Measurements from ENCODE around the gene ZSWIM5.
"Not testable (repeated sequence)": the region's sequence is repeated elsewhere in the genome, so short reads cannot be mapped to it uniquely, and the experiment has no call there.

ZSWIM5 gene

DNA sequence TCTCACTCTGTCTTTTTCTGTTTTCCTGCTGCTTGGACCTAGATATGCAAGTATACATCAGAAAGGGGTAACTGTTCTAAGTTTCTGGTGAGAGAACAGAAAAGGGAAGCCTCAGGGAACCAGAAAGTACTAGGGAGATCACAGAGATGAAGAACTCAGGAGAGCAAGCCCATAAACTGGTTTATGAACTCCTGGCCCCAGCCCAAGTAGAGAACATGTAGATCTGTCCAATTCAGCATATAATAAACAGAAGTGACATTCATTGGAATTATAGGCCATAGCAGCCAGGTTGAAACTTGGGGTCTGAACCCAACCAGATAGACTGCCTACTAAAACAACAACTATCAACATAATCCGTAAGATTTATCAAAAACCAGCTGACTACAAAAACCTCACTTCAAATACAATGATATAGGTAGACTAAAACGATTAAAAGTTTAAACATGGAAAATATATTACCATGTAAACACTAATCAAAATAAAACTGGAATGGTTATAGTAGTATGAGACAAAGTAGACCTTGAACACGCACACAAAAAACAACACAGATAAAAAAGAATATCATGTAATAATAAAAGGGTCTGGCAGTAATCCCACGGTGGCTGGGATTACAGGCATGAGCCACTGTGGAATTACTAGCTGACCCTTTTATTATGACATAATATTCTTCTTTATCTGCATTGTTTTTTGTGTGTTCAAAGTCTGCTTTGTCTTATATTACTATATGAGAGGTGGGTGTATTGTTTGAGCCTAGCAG lies 65.0 kb downstream of the ZSWIM5 start:
- no peak for DNase-seq (ENCODE audit: low read depth)

DNA sequence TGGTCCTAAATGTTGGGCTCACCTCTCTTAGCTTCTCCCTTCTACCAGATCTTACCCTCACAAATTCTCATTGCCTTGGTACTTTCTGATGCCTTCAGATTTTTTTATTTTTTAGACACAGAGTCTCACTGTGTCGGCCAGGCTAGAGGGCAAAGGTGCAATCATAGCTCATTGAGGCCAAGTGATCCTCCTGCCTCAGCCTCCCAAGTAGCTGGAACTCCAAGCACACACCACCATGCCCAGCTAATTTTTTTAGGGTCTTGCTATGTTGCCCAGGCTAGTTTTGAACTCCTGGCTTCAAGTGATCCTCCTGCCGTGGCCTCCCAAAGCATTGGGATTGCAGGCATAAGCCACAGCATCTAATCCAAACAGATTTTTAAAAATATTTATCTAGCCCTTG lies 69.4 kb downstream of the ZSWIM5 start:
- DNase-seq (ENCODE audit: low read depth) = no peak

DNA sequence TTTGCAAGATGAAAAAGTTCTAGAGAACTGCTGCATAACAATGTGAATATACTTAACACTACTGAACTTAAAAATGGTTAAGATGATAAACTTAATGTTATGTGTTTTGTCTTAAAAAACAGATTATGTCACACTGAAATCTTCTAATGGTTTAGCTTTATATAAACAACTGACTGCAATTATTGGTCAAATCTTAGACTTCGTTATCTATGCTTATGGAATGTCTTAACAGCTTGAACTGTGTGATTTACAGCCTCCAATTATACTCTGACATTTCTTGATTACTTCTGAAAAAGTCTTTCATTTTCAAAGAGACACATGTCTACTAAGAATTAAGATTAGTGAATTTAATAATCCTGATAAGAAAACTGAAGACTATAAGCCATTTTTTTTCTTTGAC lies 71.1 kb downstream of the ZSWIM5 start:
- no peak for DNase-seq (ENCODE audit: low read depth)

DNA sequence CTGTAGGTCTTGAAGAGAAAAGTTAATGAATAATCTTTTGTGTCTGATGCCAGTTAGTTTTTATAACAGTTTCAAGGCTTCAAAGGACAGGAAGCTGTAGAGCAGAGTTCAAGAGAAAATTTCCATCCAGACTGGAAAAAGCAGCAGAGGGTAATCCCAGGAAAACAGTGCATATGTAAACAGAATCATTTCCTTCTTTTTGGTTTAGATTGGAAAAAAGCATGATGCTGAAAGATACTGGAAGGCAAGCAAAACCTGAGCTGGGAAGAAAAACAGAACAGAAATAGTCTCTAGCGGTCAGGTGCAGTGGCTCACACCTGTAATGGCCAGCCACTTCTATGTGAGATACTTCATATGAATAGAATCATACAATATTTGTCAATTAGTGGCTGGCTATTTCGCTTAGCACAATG lies 71.9 kb downstream of the ZSWIM5 start:
- no peak for DNase-seq (ENCODE audit: low read depth)

DNA sequence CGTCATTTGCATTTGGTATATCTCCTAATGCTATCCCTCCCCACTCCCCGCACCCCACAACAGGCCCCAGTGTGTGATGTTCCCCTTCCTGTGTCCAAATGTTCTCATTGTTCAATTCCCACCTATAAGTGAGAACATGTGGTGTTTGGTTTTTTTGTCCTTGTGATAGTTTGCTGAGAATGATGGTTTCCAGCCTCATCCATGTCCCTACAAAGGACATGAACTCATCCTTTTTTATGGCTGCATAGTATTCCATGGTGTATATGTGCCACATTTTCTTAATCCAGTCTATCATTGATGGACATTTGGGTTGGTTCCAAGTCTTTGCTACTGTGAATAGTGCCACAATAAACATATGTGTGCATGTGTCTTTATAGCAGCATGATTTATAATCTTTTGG lies 73.7 kb downstream of the ZSWIM5 start:
- DNase-seq (ENCODE audit: low read depth) = not testable (repeated sequence)

DNA sequence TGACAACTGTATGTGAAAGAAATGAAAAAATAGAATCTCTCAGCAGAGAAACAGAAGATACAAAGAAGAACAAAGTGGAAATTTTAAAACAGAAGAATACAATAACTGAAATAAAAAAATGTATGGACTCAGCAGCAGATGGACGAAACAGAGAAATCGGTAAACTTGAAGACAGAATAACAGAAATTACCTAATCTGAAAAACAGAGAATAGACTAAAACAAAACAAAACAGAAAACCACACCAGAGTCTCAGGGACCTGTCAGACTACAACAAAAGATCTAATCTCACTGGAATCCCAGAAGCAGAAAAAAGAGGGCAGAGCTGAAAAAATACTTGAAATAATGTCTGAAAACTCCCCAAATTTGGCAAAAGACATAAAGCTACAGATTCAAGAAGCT lies 83.0 kb downstream of the ZSWIM5 start:
- DNase-seq (ENCODE audit: low read depth) = no peak

DNA sequence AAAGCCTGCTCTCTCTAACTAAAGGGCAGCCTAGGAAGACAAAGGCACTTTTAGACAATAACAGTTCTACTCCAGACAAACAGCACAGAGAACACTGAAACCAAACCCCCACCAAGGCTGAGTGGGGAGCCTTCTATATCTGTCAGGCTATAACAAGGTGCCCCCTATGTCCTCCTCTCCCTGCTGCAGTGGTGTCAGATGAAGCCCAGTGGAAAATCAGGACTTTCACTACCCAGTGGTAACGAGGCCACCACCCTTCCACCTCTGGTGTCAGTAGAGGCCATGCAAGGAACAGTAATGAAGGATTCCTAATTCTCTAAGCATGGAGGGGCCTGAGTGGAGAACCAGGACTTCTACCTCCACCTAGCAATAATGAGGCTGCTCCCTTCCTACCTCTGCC lies 83.7 kb downstream of the ZSWIM5 start:
- DNase-seq (ENCODE audit: low read depth) = no peak

DNA sequence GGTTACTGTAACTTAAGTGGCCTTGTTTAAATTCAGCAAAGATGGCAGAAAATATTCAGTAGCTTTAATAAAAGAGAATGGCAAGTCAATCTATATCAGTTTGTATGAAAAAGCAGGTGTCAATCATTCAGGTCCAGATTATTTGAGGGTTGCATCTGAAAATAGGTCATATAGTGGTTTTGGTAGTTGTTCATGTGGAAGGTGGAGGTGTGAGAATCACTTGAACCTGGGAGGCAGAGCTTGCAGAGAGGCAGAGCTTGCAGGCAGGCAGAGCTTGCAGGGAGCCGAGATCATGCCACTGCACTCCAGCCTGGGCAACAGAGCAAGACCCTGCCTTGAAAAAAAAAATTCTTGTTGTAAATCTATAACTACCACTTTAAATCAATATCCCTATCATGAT lies 88.6 kb downstream of the ZSWIM5 start:
- no peak for DNase-seq (ENCODE audit: low read depth)

DNA sequence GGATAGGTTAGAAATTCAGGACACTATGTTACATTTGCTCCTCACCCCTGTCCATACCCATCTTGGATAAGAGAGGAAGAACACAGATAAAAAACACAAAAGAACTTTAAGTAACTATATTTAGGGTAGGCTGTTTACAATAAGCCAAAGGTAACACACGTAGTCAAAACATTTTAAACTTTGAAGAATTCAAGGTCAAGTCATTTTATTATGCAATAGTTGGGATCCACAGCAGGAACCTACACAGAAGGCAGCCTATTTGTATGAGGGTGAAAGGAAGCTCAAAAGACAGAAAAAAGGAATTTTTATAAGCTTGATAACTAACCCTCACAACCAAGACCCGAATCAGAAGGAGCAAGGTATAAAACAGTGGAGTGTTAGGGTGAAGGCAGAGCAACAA lies 89.6 kb downstream of the ZSWIM5 start:
- no peak for DNase-seq (ENCODE audit: low read depth)

DNA sequence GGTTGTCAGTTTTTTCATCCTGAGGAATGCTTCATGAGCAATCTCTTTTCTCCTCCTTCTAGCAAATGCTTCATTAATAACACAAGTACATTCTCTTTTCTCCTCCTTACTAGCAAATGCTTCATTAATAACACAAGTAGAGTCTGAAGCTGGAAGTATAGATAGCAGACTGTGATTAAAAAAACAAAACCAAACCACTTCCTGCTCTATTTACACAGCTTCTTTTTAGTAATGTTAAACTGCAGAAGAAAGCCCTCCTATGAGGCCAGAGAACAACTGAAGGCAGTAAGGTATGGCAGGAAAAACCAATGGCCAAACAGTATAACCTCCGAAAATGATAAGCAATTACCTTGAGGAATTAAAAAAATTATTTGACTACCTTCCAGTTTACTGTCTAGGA lies 90.1 kb downstream of the ZSWIM5 start:
- no peak for DNase-seq (ENCODE audit: low read depth)

DNA sequence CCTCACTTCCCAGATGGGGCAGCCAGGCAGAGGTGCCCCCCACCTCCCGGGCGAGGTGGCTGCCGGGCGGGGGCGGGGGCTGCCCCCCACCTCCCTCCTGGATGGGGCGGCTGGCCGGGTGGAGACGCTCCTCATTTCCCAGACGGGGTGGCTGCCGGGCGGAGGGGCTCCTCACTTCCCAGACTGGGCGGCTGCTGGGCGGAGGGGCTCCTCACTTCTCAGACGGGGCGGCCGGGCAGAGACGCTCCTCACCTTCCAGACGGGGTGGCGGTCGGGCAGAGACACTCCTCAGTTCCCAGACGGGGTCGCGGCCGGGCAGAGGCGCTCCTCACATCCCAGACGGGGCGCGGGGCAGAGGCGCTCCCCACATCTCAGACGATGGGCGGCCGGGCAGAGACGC lies 91.2 kb downstream of the ZSWIM5 start:
- not testable (repeated sequence) for DNase-seq (ENCODE audit: low read depth)

DNA sequence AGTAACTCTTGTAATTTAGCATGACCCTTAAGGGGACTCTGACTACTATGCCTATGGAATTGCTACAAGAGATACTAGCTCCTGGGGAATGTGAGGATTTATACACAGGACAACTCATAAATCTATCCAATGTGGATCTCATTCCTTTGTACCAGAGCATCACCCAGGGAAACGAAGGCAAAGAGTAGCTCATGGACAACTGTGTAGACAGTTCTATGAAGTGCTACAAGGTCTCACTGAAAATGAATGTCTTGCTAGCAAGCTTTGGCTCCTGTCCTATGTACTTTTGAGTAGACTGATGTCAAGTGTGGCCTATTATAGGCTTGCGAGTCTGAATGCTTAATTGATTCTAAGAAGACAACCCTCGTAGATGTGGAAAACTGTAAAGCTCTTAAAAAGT lies 93.7 kb downstream of the ZSWIM5 start:
- no peak for DNase-seq (ENCODE audit: low read depth)

DNA sequence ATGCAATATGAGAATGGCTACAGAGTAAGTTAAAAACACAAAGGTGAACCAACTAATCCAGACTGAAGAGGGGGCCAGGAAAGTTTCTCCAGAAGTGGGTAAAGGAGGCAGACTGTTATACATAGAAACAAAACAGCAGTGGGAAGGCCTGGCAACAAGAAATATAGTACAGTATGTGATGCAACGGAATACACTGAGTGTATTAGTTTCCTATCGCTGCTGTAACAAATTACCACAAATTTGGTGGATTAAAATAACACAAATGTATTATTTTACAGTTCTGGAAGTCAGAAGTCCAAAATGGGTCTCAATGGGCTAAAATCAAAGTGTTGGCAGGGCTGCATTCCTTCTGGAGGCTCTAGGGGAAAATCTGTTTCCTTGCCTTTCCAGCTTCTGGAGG lies 95.2 kb downstream of the ZSWIM5 start:
- no peak for DNase-seq (ENCODE audit: low read depth)

DNA sequence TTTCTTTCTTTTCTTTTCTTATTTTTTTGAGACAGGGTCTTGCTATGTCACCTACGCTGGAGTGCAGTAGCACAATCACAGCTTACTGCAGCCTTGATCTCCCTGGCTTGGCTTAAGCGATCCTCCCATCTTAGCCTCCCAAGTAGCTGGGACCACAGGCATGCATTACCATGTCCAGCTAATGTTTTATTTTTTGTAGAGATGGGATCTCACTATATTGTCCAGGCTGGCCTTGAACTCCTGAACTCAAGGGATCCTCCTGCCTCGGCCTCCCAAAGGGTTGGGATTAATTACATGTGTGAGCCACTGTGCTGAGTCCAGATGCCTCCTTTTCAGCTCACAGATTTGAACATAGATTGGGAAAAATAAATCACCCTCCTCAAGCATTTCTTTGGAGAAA lies 98.6 kb downstream of the ZSWIM5 start:
- DNase-seq (ENCODE audit: low read depth) = no peak

DNA sequence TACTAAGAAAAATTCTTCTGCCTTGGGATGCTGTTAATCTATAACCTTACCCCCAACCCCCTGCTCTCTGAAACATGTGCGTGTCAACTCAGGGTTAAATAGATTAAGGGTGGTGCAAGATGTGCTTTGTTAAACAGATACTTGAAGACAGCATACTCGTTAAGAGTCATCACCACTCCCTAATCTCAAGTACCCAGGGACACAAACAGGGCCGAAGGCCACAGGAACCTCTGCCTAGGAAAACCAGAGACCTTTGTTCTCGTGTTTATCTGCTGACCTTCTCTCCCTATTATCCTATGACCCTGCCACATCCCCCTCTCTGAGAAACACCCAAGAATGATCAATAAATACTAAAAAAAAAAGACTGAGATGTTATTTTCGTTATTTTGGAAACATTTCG lies 99.5 kb downstream of the ZSWIM5 start:
- DNase-seq (ENCODE audit: low read depth) = not testable (repeated sequence)

DNA sequence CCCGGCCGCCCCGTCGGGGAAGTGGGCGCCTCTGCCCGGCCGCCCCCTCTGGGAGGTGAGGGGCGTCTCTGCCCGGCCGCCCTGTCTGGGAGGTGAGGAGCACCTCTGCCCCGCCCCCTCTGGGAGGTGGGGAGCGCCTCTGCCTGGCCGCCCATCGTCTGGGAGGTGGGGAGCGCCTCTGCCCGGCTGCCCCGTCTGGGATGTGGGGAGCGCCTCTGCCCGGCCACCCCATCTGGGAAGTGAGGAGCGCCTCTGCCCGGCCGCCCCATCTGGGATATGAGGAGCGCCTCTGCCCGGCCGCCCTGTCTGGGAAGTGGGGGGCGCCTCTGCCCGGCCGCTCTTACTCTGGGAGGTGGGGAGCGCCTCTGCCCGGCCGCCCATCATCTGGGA lies 100.3 kb downstream of the ZSWIM5 start:
- not testable (repeated sequence) for DNase-seq (ENCODE audit: low read depth)

DNA sequence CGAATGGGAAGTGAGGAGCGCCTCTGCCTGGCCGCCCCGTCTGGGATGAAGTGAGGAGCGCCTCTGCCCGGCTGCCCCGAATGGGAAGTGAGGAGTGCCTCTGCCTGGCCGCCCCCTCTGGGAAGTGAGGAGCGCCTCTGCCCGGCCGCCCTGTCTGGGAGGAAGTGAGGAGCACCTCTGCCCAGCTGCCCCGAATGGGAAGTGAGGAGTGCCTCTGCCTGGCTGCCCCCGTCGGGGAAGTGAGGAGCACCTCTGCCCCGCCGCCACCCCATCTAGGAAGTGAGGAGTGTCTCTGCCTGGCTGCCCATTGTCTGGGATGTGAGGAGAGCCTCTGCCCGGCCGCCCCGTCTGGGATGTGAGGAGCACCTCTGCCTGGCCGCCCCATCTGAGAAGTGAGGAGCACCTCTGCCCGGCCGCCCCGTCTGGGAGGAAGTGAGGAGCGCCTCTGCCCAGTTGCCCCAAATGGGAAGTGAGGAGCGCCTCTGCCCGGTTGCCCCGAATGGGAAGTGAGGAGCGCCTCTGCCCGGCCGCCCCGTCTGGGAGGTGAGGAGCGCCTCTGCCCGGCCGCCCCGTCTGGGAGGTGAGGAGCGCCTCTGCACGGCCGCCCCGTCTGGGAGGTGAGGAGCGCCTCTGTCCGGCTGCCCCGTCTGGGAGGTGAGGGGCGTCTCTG lies 100.8 kb downstream of the ZSWIM5 start:
- not testable (repeated sequence) for DNase-seq (ENCODE audit: low read depth)

DNA sequence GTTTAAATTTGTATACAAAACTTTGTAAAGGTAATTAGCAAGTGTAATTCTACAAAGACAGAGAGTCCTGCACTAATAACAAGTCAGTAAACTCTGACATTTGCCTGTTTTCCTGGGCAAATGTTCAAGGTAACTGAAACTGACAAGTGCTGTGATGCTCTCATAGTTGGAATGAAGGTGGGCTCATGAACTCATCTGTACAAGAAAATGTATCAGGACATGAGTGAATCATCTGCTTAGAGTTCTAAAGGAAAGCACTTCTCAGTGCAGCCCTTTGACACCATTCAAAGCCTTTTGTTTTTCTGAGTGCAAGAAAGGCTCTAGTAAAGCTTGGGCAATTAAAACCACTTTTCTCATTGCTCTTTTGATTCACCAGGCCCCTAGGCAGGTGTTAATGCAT lies 102.9 kb downstream of the ZSWIM5 start:
- DNase-seq (ENCODE audit: low read depth) = no peak

DNA sequence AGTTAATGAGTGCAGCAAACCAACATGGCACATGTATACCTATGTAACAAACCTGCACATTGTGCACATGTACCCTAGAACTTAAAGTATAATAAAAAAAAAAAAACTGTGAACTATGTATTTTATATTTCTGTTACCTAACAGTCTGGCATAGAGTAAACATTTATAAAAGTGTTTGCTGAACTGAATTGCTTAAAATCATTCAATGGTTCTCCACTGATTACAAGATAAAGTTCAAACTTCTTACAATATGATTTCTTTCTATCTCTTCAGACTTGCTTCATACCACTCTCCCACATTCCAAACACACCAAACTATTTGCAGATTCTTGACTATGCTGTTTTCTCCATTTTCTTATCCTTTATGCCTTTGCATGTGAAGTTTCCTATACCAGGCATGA lies 104.5 kb downstream of the ZSWIM5 start:
- no peak for DNase-seq (ENCODE audit: low read depth)

DNA sequence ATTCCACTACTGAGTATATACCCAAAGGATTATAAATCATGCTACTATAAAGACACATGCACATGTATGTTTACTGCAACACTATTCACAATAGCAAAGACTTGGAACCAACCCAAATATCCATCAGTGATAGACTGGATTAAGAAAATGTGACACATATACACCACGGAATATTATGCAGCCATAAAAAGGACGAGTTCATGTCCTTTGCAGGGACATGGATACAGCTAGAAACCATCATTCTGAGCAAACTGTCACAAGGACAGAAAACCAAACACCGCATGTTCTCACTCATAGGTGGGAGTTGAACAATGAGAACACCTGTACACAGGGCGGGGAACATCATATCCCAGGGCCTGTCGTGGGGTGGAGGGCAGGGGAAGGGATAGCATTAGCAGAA lies 104.9 kb downstream of the ZSWIM5 start:
- DNase-seq (ENCODE audit: low read depth) = not testable (repeated sequence)

DNA sequence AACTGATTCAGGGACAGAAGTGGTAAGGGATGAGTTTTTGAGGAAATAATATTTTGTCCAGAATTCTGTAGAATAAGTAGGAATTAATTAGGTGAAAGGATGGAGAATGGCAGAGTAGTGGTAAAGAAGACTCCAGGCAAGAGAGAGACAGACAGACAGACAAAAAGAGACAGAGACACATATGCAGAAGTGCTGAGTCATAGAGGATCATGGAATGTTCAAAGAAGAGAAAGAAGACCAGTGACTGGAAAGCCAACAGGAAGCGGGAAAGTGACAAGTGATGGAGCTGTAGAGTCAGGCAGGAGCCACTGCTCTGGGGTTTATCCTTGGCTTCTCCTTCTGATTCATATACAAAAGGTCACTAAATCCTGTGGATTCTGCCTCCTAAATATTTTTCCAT lies 108.5 kb downstream of the ZSWIM5 start:
- DNase-seq (ENCODE audit: low read depth) = no peak

DNA sequence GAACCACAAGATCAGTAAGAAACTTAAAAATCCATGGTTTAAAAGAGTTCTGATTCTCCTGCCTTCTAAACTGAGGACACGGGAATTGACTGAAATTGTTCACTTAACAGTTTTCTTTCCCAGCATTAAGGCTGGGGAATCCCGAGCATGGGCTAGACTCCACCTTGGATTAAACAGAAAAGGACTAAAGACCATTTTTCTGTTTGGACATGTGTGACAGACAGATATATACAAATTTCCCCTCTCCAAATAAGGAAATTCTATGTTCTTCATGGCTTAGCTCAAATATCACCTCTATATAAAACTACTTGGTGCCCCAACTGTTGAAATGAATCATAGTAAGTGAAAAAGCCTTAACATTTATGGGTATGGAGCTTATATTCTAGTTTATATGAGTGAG lies 109.3 kb downstream of the ZSWIM5 start:
- no peak for DNase-seq (ENCODE audit: low read depth)

DNA sequence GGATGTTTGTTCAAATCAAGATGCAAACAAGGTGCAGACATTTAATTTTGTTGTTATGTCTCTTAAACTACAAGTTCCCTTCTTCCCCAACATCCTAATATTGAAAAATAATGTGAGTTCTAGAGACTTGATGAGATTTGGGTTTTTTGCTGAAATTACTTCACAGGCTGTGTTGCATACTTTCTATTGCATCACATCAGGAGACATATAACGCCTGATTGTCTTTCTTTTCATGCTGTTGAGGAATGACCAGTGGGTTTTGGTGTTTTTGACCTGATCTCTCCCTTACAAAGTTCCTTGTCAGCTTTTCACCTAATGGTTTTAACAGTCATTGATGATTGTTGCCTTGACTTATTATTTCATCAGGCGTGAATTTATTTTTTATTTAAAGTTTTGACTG lies 111.0 kb downstream of the ZSWIM5 start:
- DNase-seq (ENCODE audit: low read depth) = no peak

DNA sequence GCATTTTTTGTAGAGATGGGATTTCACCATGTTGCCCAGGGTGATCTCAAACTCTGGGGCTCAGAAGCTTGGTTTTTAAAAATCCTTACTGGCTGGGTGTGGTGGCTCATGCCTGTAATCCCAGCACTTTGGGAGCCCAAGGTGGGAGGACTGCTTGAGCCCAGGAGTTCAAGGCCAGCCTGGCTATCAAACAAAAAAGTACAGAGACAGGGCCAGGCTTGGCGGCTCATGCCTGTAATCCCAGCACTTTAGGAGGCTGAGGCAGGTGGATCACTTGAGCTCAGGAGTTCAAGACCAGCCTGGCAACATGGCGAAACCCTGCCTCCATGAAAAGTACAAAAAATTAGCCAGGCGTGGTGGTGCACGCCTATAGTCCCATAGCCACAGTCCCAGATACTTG lies 112.0 kb downstream of the ZSWIM5 start:
- DNase-seq (ENCODE audit: low read depth) = not testable (repeated sequence)
